GM12878 (cell line): Measurements from ENCODE around the gene RCOR2. TPM values are rescaled to one million over a fixed set of nuclear protein-coding genes. Genes with fewer than 3 reads are reported as not detected.

ENCODE experiments used
- ATAC-seq: fragments of 200-7000 bp; cut with Tn5 transposase; 3 replicates; pipeline ENCODE4 v1.9.1; 2020; ENCODE audit warnings: mild to moderate bottlenecking, moderate library complexity
- BruUV-seq: library from RNA; stranded (reverse); fragments of 400-500 nt; replicated peaks from 2 replicates; lab custom pipeline; 2021; lab: Mats Ljungman, UMichigan
- CTCF ChIA-PET: fragments of 300-600 bp; sonication (Branson Sonifier 250); formaldehyde crosslinking; extraction: SDS; loops from one replicate; lab custom pipeline; 2021; ENCODE audit warnings: inconsistent platforms; lab: Yijun Ruan, JAX
- POLR2A ChIA-PET: fragments of 350-600 bp; formaldehyde crosslinking; extraction: SDS; loops from one replicate; lab custom pipeline; 2021; ENCODE audit warnings: inconsistent platforms; lab: Charles Lee
- RAD21 ChIA-PET: fragments of 300-600 bp; sonication (Branson Sonifier 250); formaldehyde crosslinking; loops from one replicate; lab custom pipeline; 2023; ENCODE audit warnings: antibody characterized with exemption; ENCODE audit not compliant: unreplicated experiment; lab: Charles Lee
- SMC1A ChIA-PET: fragments of 300-600 bp; sonication (Branson Sonifier 250); formaldehyde crosslinking; loops from one replicate; lab custom pipeline; 2023; ENCODE audit not compliant: unreplicated experiment, uncharacterized antibody; lab: Charles Lee
- DNase-seq: peaks from one replicate; pipeline ENCODE4 v3.0.0-alpha.2; 2011; ENCODE audit warnings: low read depth, low spot score
- FAIRE-seq: peaks from 3 replicates; lab custom pipeline; 2011; peaks lifted over from hg19 to GRCh38; lab: Jason Lieb, UNC
- H2AFZ ChIP-seq: 2 replicates; pipeline ENCODE4 v1.6.0; 2011; ENCODE audit warnings: low read depth, low read length, control low read depth; ENCODE audit not compliant: control insufficient read depth
- H3K27ac ChIP-seq: 2 replicates; pipeline ENCODE4 v1.5.1; 2011; ENCODE audit warnings: control low read depth; ENCODE audit not compliant: control insufficient read depth, insufficient read depth
- H3K27me3 ChIP-seq, 2 experiments: replicated peaks in 1 of 2; 2 replicates each; pipeline versions ENCODE4 v1.6.0 to v1.6.1; 2011; ENCODE audit warnings: low read length in 1 of 2; ENCODE audit not compliant: control insufficient read depth in 2 of 2, insufficient read depth in 2 of 2
- H3K36me3 ChIP-seq, 2 experiments: 2 replicates each; pipeline ENCODE4 v1.5.1; 2011; ENCODE audit warnings: low read length in 1 of 2; ENCODE audit not compliant: control insufficient read depth in 2 of 2, insufficient read depth in 2 of 2
- H3K4me1 ChIP-seq: 2 replicates; pipeline ENCODE4 v1.6.1; 2011; ENCODE audit warnings: mild to moderate bottlenecking, low read length, moderate library complexity, mixed read lengths; ENCODE audit not compliant: control insufficient read depth, insufficient read depth
- H3K4me2 ChIP-seq: 2 replicates; pipeline ENCODE4 v1.6.0; 2011; ENCODE audit warnings: control low read depth; ENCODE audit not compliant: control insufficient read depth, insufficient read depth
- H3K4me3 ChIP-seq: fragments of 200-600 bp; sonication (generic); 2 replicates; pipeline ENCODE4 v1.5.1; 2016
- H3K79me2 ChIP-seq: 2 replicates; pipeline ENCODE4 v1.6.0; 2011; ENCODE audit warnings: low read length; ENCODE audit not compliant: control insufficient read depth, insufficient read depth
- H3K9ac ChIP-seq: 2 replicates; pipeline ENCODE4 v1.8.0; 2011; ENCODE audit warnings: low read length, control low read depth, mixed read lengths; ENCODE audit not compliant: control insufficient read depth, insufficient read depth
- H3K9me3 ChIP-seq: replicated peaks from 3 replicates; pipeline ENCODE4 v1.5.1; 2011; ENCODE audit warnings: mild to moderate bottlenecking, low read length; ENCODE audit not compliant: control insufficient read depth, insufficient read depth
- H4K20me1 ChIP-seq: 2 replicates; pipeline ENCODE4 v1.6.0; 2011; ENCODE audit not compliant: control insufficient read depth, insufficient read depth
- BCLAF1 ChIP-seq: fragments of 450-650 bp; IDR thresholded peaks from 2 replicates; pipeline ENCODE4 v1.6.1; 2017; ENCODE audit warnings: antibody characterized with exemption, mild to moderate bottlenecking, moderate library complexity
- E4F1 ChIP-seq: fragments of 450-650 bp; IDR thresholded peaks from 2 replicates; pipeline ENCODE4 v1.6.1; 2018; ENCODE audit warnings: borderline replicate concordance, mild to moderate bottlenecking; ENCODE audit not compliant: partially characterized antibody
- GATAD2B ChIP-seq: fragments of 450-650 bp; conservative IDR thresholded peaks from 2 replicates; pipeline ENCODE4 v1.6.1; 2017; ENCODE audit warnings: low read depth, mild to moderate bottlenecking, moderate library complexity
- IKZF1 ChIP-seq: fragments of 450-650 bp; conservative IDR thresholded peaks from 2 replicates; pipeline ENCODE4 v1.6.1; 2017; ENCODE audit warnings: antibody characterized with exemption, mild to moderate bottlenecking
- KLF5 ChIP-seq: fragments of 450-650 bp; IDR thresholded peaks from 2 replicates; pipeline ENCODE4 v1.6.1; 2014; ENCODE audit warnings: mild to moderate bottlenecking; ENCODE audit not compliant: partially characterized antibody
- RUNX3 ChIP-seq: IDR thresholded peaks from 2 replicates; pipeline ENCODE4 v1.6.1; 2012; ENCODE audit warnings: low read length, inconsistent platforms
- SMAD1 ChIP-seq: fragments of 450-650 bp; IDR thresholded peaks from 2 replicates; pipeline ENCODE4 v1.6.1; 2018; ENCODE audit warnings: mild to moderate bottlenecking, low read depth; ENCODE audit not compliant: partially characterized antibody
- SMAD5 ChIP-seq: IDR thresholded peaks from 2 replicates; pipeline ENCODE4 v1.6.1; 2016; ENCODE audit warnings: antibody characterized with exemption, low read depth
- SREBF2 ChIP-seq: IDR thresholded peaks from 2 replicates; pipeline ENCODE4 v1.6.1; 2012; ENCODE audit warnings: mild to moderate bottlenecking, low read length
- SRF ChIP-seq, 2 experiments: IDR thresholded peaks; 2 replicates each; pipeline ENCODE4 v1.6.1; 2011; ENCODE audit warnings: low read depth in 2 of 2, low read length in 2 of 2, mild to moderate bottlenecking in 1 of 2, moderate library complexity in 1 of 2
- ZNF384 ChIP-seq: IDR thresholded peaks from 2 replicates; pipeline ENCODE4 v1.6.1; 2012; ENCODE audit warnings: low read depth, mild to moderate bottlenecking, low read length, improper control_type of control experiment, borderline replicate concordance
- ZNF592 ChIP-seq: fragments of 450-650 bp; IDR thresholded peaks from 2 replicates; pipeline ENCODE4 v1.6.1; 2017; ENCODE audit warnings: mild to moderate bottlenecking, moderate library complexity
- WGBS: methylation state at CpG from one replicate; pipeline ENCODE4 v1.1.6; 2016; ENCODE audit warnings: low lambda C conversion rate; ENCODE audit not compliant: insufficient replicate concordance, insufficient coverage; ENCODE audit errors: missing lambda C conversion rate; 5-methylcytosine and 5-hydroxymethylcytosine counted together
- in situ Hi-C: fragments of 300-500 bp; cut with MboI; formaldehyde crosslinking; loops from 9 replicates; pipeline ENCODE4 v1.14.3; 2018; ENCODE audit warnings: mixed read lengths
- intact Hi-C: fragments of 100-400 bp; cut with micrococcal nuclease; formaldehyde crosslinking; loops from one replicate; pipeline ENCODE4 v1.14.2; 2022; ENCODE audit not compliant: unreplicated experiment
- polyA plus RNA-seq, 11 experiments: library from polyadenylated mRNA; depleted of rRNA in 4 of 11; unstranded in 6 of 11; stranded (reverse) in 5 of 11; fragments of >200 nt; fragmentation: Nextera tagmentation in 4 of 11; fragmentation: Illumina TruSeq in 1 of 11; extraction: Ambion mirVana in 4 of 11; extraction: Trizol in 1 of 11; gene quantifications; 1 replicate in 1 of 11; 2 replicates in 10 of 11; pipeline versions ENCODE4 v1.2.1 to v1.2.3, GENCODE V29; 2011 to 2016; ENCODE audit warnings: inconsistent platforms in 2 of 11, missing spikeins in 2 of 11, low read depth in 1 of 11
- total RNA-seq, 4 experiments: library from RNA; depleted of rRNA in 3 of 4; stranded (reverse); fragments of >200 nt in 3 of 4; fragmentation: Illumina TruSeq in 1 of 4; extraction: Trizol in 1 of 4; gene quantifications; 2 replicates each; pipeline versions ENCODE4 v1.2.1 to v1.2.3, GENCODE V29; 2013 to 2021

Gene RCOR2
- total and polyA plus RNA-seq, 10 of the 15 experiments (the other 5 are each of a cell fraction or from before 2014, with no cell fraction given) = 0.06 to 0.32 (median 0.17) TPM; not detected in 5

- H3K4me3 ChIP-seq = no peak overlapping the region
- FAIRE-seq (no peak), ATAC-seq (no peak), DNase-seq (no peak)
- H3K4me1 ChIP-seq = peaks cover 27% of the 10 kb centered on the region
- ChIA-PET RAD21 (interaction anchor here (3.5 kb wide), 1 partner anchor 36 kb away, joined by 52 read pairs; the partner anchor contains the start of gene MARK2), CTCF (interaction anchor here (0.5 to 2.8 kb wide), 4 partner anchors 16 to 37 kb away, joined by 3 to 60 read pairs (median 6); partner anchors contain the start of gene MARK2), SMC1A (no interaction called here), POLR2A (interaction anchor here (0.6 to 0.7 kb wide), 2 partner anchors 8 to 9 kb away, joined by 3 to 5 read pairs; no protein-coding TSS in a partner anchor)
- no peaks in the 10 kb centered on the region for H3K27me3 ChIP-seq
- no TSS peak for BruUV-seq
- in situ Hi-C loops (no loop called here), intact Hi-C loops (no loop called here)
- peaks cover 57% of the 10 kb centered on the region for H3K79me2 ChIP-seq
- peaks cover 4% of the 10 kb centered on the region for H4K20me1 ChIP-seq
- peaks cover 10 to 16% of the 10 kb centered on the region in 2 experiments for H3K36me3 ChIP-seq
- H3K27ac ChIP-seq = no peak overlapping the region
- TF ChIP-seq ZNF384 (no peak), RUNX3 (no peak), IKZF1 (no peak), E4F1 (no peak), SMAD1 (no peak), SMAD5 (no peak), SREBF2 (no peak), ZNF592 (no peak), GATAD2B (no peak), SRF (IDR thresholded peaks at IDR 0.05; ENCODE audit: low read depth in 2 of 2, low read length in 2 of 2) (no peak), KLF5 (no peak), BCLAF1 (no peak)
- H3K9me3 ChIP-seq = no peaks in the 10 kb centered on the region
- no peak overlapping the region for H3K4me2 ChIP-seq
- no peak overlapping the region for H3K9ac ChIP-seq
- whole genome bisulfite sequencing = 96% methylated on average over 6 of the region's 6 CpGs
- H2AFZ ChIP-seq = no peak overlapping the region
These were observed 42.5 kb downstream of the RCOR2 start for GRCh38 chr11:63874511-63874910.
